AG04450 (cell line): ENCODE data around the gene SIN3A. TPM values are rescaled to one million over a fixed set of nuclear protein-coding genes. Genes with fewer than 3 reads are reported as not detected.
"Not testable (repeated sequence)": the region's sequence is repeated elsewhere in the genome, so short reads cannot be mapped to it uniquely, and the experiment has no call there.

Source experiments
- CTCF ChIA-PET: fragments of 300-600, 350-600 bp; formaldehyde crosslinking; extraction: SDS; loops from one replicate; lab custom pipeline; 2022; ENCODE audit warnings: antibody characterized with exemption, inconsistent platforms; lab: Charles Lee
- POLR2A ChIA-PET: fragments of 350-600 bp; formaldehyde crosslinking; extraction: SDS; loops from one replicate; lab custom pipeline; 2021; ENCODE audit warnings: antibody characterized with exemption, inconsistent platforms; lab: Yijun Ruan, JAX
- DNase-seq: peaks from one replicate; pipeline ENCODE4 v3.0.0-alpha.2; 2011; ENCODE audit warnings: low read depth, low spot score
- H3K27ac ChIP-seq: one replicate; pipeline ENCODE4 v1.5.1; 2012; ENCODE audit warnings: low read depth, low read length, control low read depth
- H3K27me3 ChIP-seq: one replicate; pipeline ENCODE4 v1.6.0; 2012; ENCODE audit warnings: low read length; ENCODE audit not compliant: control insufficient read depth, insufficient read depth
- H3K4me3 ChIP-seq: 2 replicates; pipeline ENCODE4 v1.5.1; 2011; ENCODE audit warnings: mild to moderate bottlenecking, low read depth, low read length, control low read depth
- H3K9me3 ChIP-seq: 2 replicates; pipeline ENCODE4 v1.5.1; 2012; ENCODE audit warnings: low read length; ENCODE audit not compliant: control insufficient read depth, insufficient read depth
- CTCF ChIP-seq: IDR thresholded peaks from 2 replicates; pipeline ENCODE4 v1.5.1; 2011; ENCODE audit warnings: low read depth, low read length, control low read depth, inconsistent platforms
- polyA plus RNA-seq: library from polyadenylated mRNA; depleted of rRNA; stranded (reverse); fragments of >200 nt; gene quantifications from 2 replicates; pipeline ENCODE4 v1.2.3, GENCODE V29; 2011

SIN3A gene
- polyA plus RNA-seq, 1 experiment = 28.0 TPM

GRCh38 chr15:75346796-75347221 is 104.7 kb downstream of the SIN3A start, which contains the start of gene NEIL1:
NEIL1 (plus strand) TSS chr15:75347039; CDS start chr15:75348906, 1,867 bp downstream.
- no peaks in the 10 kb centered on the region; the same call in 1 of the 2 replicates for H3K9me3 ChIP-seq
- no peak within 1 kb of the TSS for H3K27ac ChIP-seq
- ChIA-PET CTCF (no interaction called here), POLR2A (no interaction called here)
- DNase-seq = no peak
- H3K4me3 ChIP-seq = peak within 1 kb of the TSS; percentile 69
- TF ChIP-seq CTCF = no peak
- peaks cover 22% of the 10 kb centered on the region for H3K27me3 ChIP-seq

- peaks cover 18% of the 10 kb centered on the region for H3K27me3 ChIP-seq
- H3K9me3 ChIP-seq, DNase-seq, CTCF ChIA-PET, H3K4me3 ChIP-seq, H3K27ac ChIP-seq: not testable (repeated sequence)
- POLR2A ChIA-PET = interaction anchor here (0.7 kb wide), 1 partner anchor 235 kb away, joined by 4 read pairs; no protein-coding TSS in a partner anchor
These were observed 107.5 kb downstream of the SIN3A start for GRCh38 chr15:75343953-75344352.

- CTCF ChIA-PET = no interaction called here
- POLR2A ChIA-PET = no interaction called here
- no peaks in the 10 kb centered on the region; the same call in 1 of the 2 replicates for H3K9me3 ChIP-seq
- peaks cover 7% of the 10 kb centered on the region for H3K27me3 ChIP-seq
- DNase-seq = no peak
- TF ChIP-seq CTCF = no peak
- no peak overlapping the region for H3K4me3 ChIP-seq
- H3K27ac ChIP-seq = no peak overlapping the region
These were observed 109.3 kb downstream of the SIN3A start for GRCh38 chr15:75342221-75342620.

GRCh38 chr15:75339531-75340240 is 111.8 kb downstream of the SIN3A start:
- CTCF ChIA-PET = no interaction called here
- POLR2A ChIA-PET = no interaction called here
- Histone ChIP-seq H3K27ac (no peak overlapping the region), H3K9me3 (no peaks in the 10 kb centered on the region), H3K4me3 (no peak overlapping the region), H3K27me3 (no peaks in the 10 kb centered on the region)
- DNase-seq = no peak
- TF ChIP-seq CTCF = no peak

GRCh38 chr15:75338661-75339240 is 112.7 kb downstream of the SIN3A start:
- Histone ChIP-seq H3K27ac (no peak overlapping the region), H3K4me3 (no peak overlapping the region), H3K27me3 (no peaks in the 10 kb centered on the region), H3K9me3 (no peaks in the 10 kb centered on the region)
- ChIA-PET POLR2A (no interaction called here), CTCF (no interaction called here)
- TF ChIP-seq CTCF = no peak
- DNase-seq = no peak
